ENCODE measurements around the gene CACNA1H. TPM values are rescaled to one million over a fixed set of nuclear protein-coding genes. Genes with fewer than 3 reads are reported as not detected.

The CACNA1H gene
- total and polyA plus RNA-seq, 7 donors, result 1.8 to 5.9 (median 2.3) TPM

- no peak for ATAC-seq
- WGBS, 3 donors, result 55 to 67% (median 56%) methylated on average over 21 to 30 of the region's 30 CpGs
Observed at GRCh38 chr16:1133810-1134520, 18.9 kb upstream of the CACNA1H start.

DNA sequence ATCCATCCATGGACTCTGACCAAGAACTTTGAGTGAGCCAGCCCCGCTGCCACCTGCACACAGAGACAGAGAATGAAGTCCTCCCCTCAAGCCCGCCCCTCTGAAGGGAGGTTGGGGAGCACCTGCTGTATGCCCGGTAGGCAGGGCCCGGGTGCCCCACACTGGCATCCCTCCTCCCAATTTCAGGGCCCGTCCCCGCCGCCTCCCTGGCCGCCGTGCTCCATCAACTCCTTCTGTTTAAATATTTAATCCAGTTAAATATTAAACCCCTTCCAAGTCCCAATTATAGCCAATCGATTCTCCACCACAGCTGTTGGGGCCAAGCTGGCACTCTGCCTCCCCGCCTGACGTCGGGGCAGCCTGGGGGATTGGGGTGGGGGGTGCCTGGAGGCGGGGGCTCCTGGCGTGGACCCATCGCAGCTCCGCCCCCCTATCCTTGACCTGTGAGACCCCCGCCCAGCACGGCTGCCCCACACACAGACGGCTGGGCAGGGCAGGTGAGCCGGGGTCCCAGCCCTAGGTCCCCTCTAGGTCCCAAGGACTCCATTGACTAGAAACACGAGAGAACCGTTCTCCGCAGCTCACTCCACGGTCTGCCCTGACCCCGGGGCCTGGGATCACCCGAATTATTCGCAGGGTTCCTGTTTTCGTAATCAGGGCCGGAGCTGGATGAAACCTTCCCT is 18.0 kb upstream of the CACNA1H start:
- TF ChIP-seq, protein P1, sequence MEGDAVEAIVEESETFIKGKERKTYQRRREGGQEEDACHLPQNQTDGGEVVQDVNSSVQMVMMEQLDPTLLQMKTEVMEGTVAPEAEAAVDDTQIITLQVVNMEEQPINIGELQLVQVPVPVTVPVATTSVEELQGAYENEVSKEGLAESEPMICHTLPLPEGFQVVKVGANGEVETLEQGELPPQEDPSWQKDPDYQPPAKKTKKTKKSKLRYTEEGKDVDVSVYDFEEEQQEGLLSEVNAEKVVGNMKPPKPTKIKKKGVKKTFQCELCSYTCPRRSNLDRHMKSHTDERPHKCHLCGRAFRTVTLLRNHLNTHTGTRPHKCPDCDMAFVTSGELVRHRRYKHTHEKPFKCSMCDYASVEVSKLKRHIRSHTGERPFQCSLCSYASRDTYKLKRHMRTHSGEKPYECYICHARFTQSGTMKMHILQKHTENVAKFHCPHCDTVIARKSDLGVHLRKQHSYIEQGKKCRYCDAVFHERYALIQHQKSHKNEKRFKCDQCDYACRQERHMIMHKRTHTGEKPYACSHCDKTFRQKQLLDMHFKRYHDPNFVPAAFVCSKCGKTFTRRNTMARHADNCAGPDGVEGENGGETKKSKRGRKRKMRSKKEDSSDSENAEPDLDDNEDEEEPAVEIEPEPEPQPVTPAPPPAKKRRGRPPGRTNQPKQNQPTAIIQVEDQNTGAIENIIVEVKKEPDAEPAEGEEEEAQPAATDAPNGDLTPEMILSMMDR (IDR thresholded peaks at IDR 0.05), result no peak
- Histone ChIP-seq H3K9me3 (no peaks in the 10 kb centered on the region), H3K27me3 (ENCODE audit: insufficient read depth in 3 of 3, low read length in 2 of 3) (peaks cover 0 to 51% (median 16%) of the 10 kb centered on the region in 3 donors), H3K27ac (no peak overlapping the region), H3K36me3 (ENCODE audit: insufficient read depth in 1 of 2, low read depth in 1 of 2) (no peaks in the 10 kb centered on the region), H3K4me3 (no peak overlapping the region), H3K4me1 (no peaks in the 10 kb centered on the region)
- intact Hi-C loops (cut with DNase I), result no loop called here
- ATAC-seq, result no peak
- no peak for DNase-seq
- 36 to 45% (median 39%) methylated on average over 30 of the region's 30 CpGs for WGBS, 3 donors

More at GRCh38 chr16:1133810-1134520, 18.9 kb upstream of the CACNA1H start:
- no peaks in the 10 kb centered on the region for H3K4me1 ChIP-seq
- TF ChIP-seq, protein P1 (IDR thresholded peaks at IDR 0.05), result no peak
- intact Hi-C loops (cut with DNase I), result no loop called here
- no peaks in the 10 kb centered on the region for H3K9me3 ChIP-seq
- no peak overlapping the region for H3K27ac ChIP-seq
- H3K4me3 ChIP-seq, result no peak overlapping the region
- no peaks in the 10 kb centered on the region for H3K36me3 ChIP-seq (ENCODE audit: insufficient read depth in 1 of 2, low read depth in 1 of 2)
- peaks cover 0 to 43% (median 14%) of the 10 kb centered on the region in 3 donors for H3K27me3 ChIP-seq (ENCODE audit: insufficient read depth in 3 of 3, low read length in 2 of 3)
- DNase-seq, result no peak

DNA sequence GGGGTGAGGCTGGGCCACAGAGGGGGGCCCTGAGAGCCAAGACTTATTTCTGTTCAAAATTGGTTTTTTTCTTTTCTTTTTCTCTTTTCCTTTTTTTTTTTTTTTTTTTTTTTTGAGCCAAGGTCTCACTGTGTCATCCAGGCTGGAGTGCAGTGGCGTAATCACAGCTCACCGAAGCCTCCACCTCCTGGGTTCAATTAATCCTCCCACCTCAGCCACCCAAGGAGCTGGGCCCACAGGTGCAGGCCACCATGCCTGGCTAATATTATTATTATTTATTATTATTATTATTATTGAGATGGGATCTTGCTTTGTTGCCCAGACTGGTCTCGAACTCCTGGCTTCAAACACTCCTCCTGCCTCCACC is 17.5 kb upstream of the CACNA1H start:
- 71 to 83% (median 83%) methylated on average over 3 of the region's 3 CpGs for WGBS, 3 donors
- Histone ChIP-seq H3K27me3 (ENCODE audit: insufficient read depth in 3 of 3, low read length in 2 of 3) (peaks cover 0 to 56% (median 15%) of the 10 kb centered on the region in 3 donors), H3K27ac (no peak overlapping the region), H3K4me1 (no peaks in the 10 kb centered on the region), H3K36me3 (ENCODE audit: insufficient read depth in 1 of 2, low read depth in 1 of 2) (no peaks in the 10 kb centered on the region), H3K9me3 (no peaks in the 10 kb centered on the region), H3K4me3 (no peak overlapping the region)
- intact Hi-C loops (cut with DNase I), result no loop called here
- DNase-seq (no peak), ATAC-seq (no peak)
- TF ChIP-seq, protein P1 (IDR thresholded peaks at IDR 0.05), result no peak

GRCh38 chr16:1137604-1138003 is 15.3 kb upstream of the CACNA1H start:
- intact Hi-C loops (cut with DNase I), result no loop called here
- ATAC-seq, result no peak
- 75 to 78% (median 75%) methylated on average over 24 of the region's 24 CpGs for WGBS, 3 donors
- no peak overlapping the region for H3K27ac ChIP-seq
- TF ChIP-seq, protein P1 (IDR thresholded peaks at IDR 0.05), result no peak
- H3K9me3 ChIP-seq, result no peaks in the 10 kb centered on the region
- no peak overlapping the region for H3K4me3 ChIP-seq
- peaks cover 0 to 72% (median 18%) of the 10 kb centered on the region in 3 donors for H3K27me3 ChIP-seq (ENCODE audit: insufficient read depth in 3 of 3, low read length in 2 of 3)
- no peaks in the 10 kb centered on the region for H3K36me3 ChIP-seq (ENCODE audit: insufficient read depth in 1 of 2, low read depth in 1 of 2)
- no peaks in the 10 kb centered on the region for H3K4me1 ChIP-seq
- peak in 1 of 2 donors; percentile 46 for DNase-seq
